Measurements from ENCODE around the gene USB1.

DNA sequence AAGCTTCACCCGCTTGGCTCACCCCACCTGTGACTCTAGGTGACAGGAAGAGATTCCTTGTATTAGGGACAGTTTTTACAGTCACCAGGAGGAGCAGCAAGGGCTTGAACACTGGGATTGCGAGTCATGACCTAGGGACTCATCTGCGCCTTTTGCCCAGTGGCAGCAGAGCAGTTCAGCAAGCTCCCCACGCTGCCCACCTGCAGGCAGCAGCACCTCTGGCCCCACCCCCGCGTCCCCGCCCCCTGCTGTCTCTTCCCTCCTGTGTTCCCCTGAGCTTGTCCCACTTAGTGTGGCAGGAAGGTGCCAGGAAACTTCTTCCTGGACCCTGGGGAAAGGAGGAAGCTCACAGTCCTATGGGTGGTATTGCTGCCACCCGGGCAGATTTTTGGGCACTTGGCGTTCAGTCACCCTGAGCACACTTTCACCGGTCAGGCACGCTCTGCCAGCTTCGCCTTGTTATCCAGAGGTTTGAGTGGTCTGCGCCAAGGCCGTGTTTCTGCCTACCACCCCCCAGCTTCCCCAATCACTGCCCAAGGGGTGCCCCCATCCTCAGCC, 33.0 kb downstream of the USB1 start:
- TF ChIP-seq POLR2AphosphoS5 (IDR thresholded peaks at IDR 0.05; ENCODE audit: low read depth, low read length) (no peak), POLR2A (IDR thresholded peaks at IDR 0.05; ENCODE audit: low read depth, low read length) (no peak), TAF1 (IDR thresholded peaks at IDR 0.05; ENCODE audit: low read depth, low read length) (no peak)
